GM12878 (cell line): ENCODE data around the gene CCDC32. TPM values are rescaled to one million over a fixed set of nuclear protein-coding genes. Genes with fewer than 3 reads are reported as not detected.

ENCODE experiments used
- BCLAF1 ChIP-seq: fragments of 450-650 bp; IDR thresholded peaks from 2 replicates; pipeline ENCODE4 v1.6.1; 2017; ENCODE audit warnings: antibody characterized with exemption, mild to moderate bottlenecking, moderate library complexity
- MTA2 ChIP-seq: fragments of 450-650 bp; IDR thresholded peaks from 2 replicates; pipeline ENCODE4 v1.6.1; 2016; ENCODE audit warnings: low read depth, mild to moderate bottlenecking, moderate library complexity
- MXI1 ChIP-seq: fragments of 150-350 bp; IDR thresholded peaks from 2 replicates; pipeline ENCODE4 v1.6.1; 2011; ENCODE audit warnings: low read depth, mild to moderate bottlenecking, inconsistent platforms, low read length, improper control_type of control experiment
- NFYB ChIP-seq: IDR thresholded peaks from 2 replicates; pipeline ENCODE4 v1.6.1; 2011; ENCODE audit warnings: low read depth, mild to moderate bottlenecking, low read length, improper control_type of control experiment, moderate library complexity; ENCODE audit not compliant: insufficient read depth
- PAX5 ChIP-seq: IDR thresholded peaks from 2 replicates; pipeline ENCODE4 v1.6.1; 2011; ENCODE audit warnings: low read depth, low read length, borderline replicate concordance
- SMAD1 ChIP-seq: fragments of 450-650 bp; IDR thresholded peaks from 2 replicates; pipeline ENCODE4 v1.6.1; 2018; ENCODE audit warnings: mild to moderate bottlenecking, low read depth; ENCODE audit not compliant: partially characterized antibody
- USF1 ChIP-seq: IDR thresholded peaks from 2 replicates; pipeline ENCODE4 v1.6.1; 2011; ENCODE audit warnings: borderline replicate concordance, low read depth, mild to moderate bottlenecking, moderate library complexity, mixed read lengths, low read length; ENCODE audit not compliant: insufficient read depth; ENCODE audit errors: extremely low read length
- ZNF687 ChIP-seq: fragments of 450-650 bp; IDR thresholded peaks from 2 replicates; pipeline ENCODE4 v1.6.1; 2017; ENCODE audit warnings: mild to moderate bottlenecking, moderate library complexity
- polyA plus RNA-seq, 11 experiments: library from polyadenylated mRNA; depleted of rRNA in 4 of 11; unstranded in 6 of 11; stranded (reverse) in 5 of 11; fragments of >200 nt; fragmentation: Nextera tagmentation in 4 of 11; fragmentation: Illumina TruSeq in 1 of 11; extraction: Ambion mirVana in 4 of 11; extraction: Trizol in 1 of 11; gene quantifications; 1 replicate in 1 of 11; 2 replicates in 10 of 11; pipeline versions ENCODE4 v1.2.1 to v1.2.3, GENCODE V29; 2011 to 2016; ENCODE audit warnings: inconsistent platforms in 2 of 11, missing spikeins in 2 of 11, low read depth in 1 of 11
- total RNA-seq, 4 experiments: library from RNA; depleted of rRNA in 3 of 4; stranded (reverse); fragments of >200 nt in 3 of 4; fragmentation: Illumina TruSeq in 1 of 4; extraction: Trizol in 1 of 4; gene quantifications; 2 replicates each; pipeline versions ENCODE4 v1.2.1 to v1.2.3, GENCODE V29; 2013 to 2021
- TF ChIP-seq, protein P1 (sequence below): fragments of 450-650 bp; conservative IDR thresholded peaks from 2 replicates; pipeline ENCODE4 v1.6.1; 2017; ENCODE audit warnings: mild to moderate bottlenecking, moderate library complexity

Gene CCDC32
- total and polyA plus RNA-seq, 10 of the 15 experiments (the other 5 are each of a cell fraction or from before 2014, with no cell fraction given) = 30.2 to 74.3 (median 46.5) TPM

- TF ChIP-seq, protein P1, sequence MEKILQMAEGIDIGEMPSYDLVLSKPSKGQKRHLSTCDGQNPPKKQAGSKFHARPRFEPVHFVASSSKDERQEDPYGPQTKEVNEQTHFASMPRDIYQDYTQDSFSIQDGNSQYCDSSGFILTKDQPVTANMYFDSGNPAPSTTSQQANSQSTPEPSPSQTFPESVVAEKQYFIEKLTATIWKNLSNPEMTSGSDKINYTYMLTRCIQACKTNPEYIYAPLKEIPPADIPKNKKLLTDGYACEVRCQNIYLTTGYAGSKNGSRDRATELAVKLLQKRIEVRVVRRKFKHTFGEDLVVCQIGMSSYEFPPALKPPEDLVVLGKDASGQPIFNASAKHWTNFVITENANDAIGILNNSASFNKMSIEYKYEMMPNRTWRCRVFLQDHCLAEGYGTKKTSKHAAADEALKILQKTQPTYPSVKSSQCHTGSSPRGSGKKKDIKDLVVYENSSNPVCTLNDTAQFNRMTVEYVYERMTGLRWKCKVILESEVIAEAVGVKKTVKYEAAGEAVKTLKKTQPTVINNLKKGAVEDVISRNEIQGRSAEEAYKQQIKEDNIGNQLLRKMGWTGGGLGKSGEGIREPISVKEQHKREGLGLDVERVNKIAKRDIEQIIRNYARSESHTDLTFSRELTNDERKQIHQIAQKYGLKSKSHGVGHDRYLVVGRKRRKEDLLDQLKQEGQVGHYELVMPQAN = no peak
- TF ChIP-seq SMAD1 (no peak), NFYB (no peak), USF1 (no peak), BCLAF1 (no peak), MXI1 (no peak), PAX5 (no peak), ZNF687 (no peak), MTA2 (no peak)
Observed at GRCh38 chr15:40598672-40599071, 33.8 kb upstream of the CCDC32 start (continued).
